A549 treated with AZD2906 at 1 μM for 4 hours (cell line): Measurements from ENCODE around the gene HSD17B8. TPM values are rescaled to one million over a fixed set of nuclear protein-coding genes. Genes with fewer than 3 reads are reported as not detected.

Experiments used
- total RNA-seq: library from RNA; stranded (reverse); fragments of 200-300 nt; extraction: Qiagen RNA extraction; gene quantifications from 5 replicates; pipeline ENCODE4 v1.2.3, GENCODE V29; 2022

Gene HSD17B8
- 12.7 to 17.3 TPM (median 15.3 TPM) in 5 replicates for total RNA-seq

DNA sequence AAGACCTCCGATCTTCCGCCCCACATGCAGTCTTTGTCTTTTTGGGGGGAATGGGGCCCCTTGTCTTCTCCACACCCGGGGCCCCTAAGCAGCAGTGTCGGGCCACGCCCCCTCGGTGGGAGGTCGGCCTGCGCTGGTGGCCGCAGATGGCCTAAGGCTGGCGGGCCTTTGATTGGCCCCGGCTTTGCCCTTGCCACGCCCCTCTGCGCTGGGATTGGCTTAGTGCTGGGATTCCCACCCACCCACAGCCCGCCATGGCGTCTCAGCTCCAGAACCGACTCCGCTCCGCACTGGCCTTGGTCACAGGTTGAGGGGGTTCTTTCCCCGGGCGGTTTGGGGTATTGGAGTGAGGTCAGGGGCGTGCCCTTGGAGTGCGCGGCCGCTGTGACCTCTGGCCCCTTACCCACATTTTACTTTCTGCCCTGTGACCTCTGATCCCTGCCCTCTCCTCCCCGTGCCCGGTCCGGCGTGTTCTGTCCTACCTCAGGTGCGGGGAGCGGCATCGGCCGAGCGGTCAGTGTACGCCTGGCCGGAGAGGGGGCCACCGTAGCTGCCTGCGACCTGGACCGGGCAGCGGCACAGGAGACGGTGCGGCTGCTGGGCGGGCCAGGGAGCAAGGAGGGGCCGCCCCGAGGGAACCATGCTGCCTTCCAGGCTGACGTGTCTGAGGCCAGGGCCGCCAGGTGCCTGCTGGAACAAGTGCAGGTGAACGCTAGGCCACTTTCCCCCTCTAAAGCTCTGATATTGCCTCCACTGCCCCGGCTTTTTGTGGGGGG lies at the start of gene HSD17B8:
HSD17B8 (plus strand) TSS at position 241 of the 776 bp plus-strand sequence; CDS start at position 255, 14 bp downstream.

GRCh38 chr6:33192105-33192646 lies 12.3 kb upstream of the HSD17B8 start, which contains the start of gene COL11A2:
Gene COL11A2, minus strand, starts transcription at chr6:33192467. Its CDS starts 227 bp downstream, at chr6:33192240.

DNA sequence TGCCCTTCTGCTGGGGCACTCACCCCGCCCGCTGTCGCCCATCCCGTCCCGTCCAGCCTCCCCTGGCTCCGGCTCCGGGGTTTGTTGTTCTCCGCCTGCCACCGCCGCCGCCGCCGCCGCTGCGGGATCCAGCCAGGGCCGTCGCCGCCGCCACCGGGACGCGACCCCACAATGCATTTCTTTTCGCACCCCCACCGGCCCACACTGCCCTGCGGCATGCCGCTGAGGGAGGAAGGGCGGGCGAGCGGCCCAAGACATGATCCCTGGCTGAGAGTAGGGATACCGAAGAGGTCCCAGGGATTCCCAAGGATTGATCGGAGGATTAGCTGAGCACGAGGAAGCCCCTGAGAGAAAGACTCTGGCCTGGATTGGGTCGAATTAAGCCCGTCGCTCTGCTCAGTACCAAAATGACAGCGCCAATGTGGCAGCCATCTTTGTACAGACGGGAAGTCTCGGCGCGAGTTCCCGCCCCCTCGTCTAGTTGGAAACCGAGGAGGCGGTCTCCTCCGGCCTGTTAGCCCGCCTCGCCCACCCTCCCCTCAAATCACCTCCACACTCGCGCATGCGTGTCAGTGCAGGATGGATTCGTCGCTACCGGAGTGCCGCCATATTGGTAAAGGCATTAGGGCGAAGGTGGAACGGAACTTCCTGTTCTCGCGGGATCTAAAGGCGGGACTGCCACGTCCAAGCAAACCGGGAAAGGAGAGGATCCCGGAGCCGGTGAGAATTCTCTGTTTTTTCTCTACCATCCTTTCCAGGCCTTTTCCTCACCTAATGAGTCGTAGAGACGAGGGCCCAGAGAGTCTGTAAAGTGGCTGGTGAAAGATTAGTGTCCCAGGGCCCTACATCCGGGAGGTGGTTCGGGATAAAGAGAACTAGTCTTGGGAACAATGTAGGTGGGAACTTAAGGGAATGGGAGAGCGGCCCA lies 4.0 kb upstream of the HSD17B8 start, which contains the start of the genes RXRB and SLC39A7:
RXRB (minus strand) TSS at position 447 of the 928 bp plus-strand sequence; CDS start at position 258, 189 bp downstream.
SLC39A7 (plus strand) TSS at position 649 of the 928 bp plus-strand sequence. CDS start 379 bp downstream, outside the sequence.

GRCh38 chr6:33208091-33208967 lies 3.9 kb downstream of the HSD17B8 start, which contains the start of gene RING1:
Gene RING1, plus strand, starts transcription at chr6:33208500. Its CDS starts 323 bp downstream, at chr6:33208823.

Other genes starting within 250 kb of the HSD17B8 start
- gene BRD2, start 236.1 kb upstream of the HSD17B8 start, total RNA-seq: 104 to 133 TPM (median 112 TPM) in 5 replicates
- gene HLA-DOA, start 195.1 kb upstream of the HSD17B8 start, total RNA-seq: 0.05 TPM in 1 of 5 replicates, not detected in the others
- gene HLA-DPA1, start 131.0 kb upstream of the HSD17B8 start, total RNA-seq: 0.05 to 0.11 TPM in 2 of 5 replicates, not detected in the others
- gene HLA-DPB1, start 128.7 kb upstream of the HSD17B8 start, total RNA-seq: not detected in 5 replicates
- 0.31 to 0.92 TPM (median 0.81 TPM) in 5 replicates for gene COL11A2, start 12.2 kb upstream of the HSD17B8 start, total RNA-seq
- gene RXRB, start 4.0 kb upstream of the HSD17B8 start, total RNA-seq: 17.4 to 21.9 TPM (median 19.7 TPM) in 5 replicates
- 99.7 to 114 TPM (median 108 TPM) in 5 replicates for gene SLC39A7, start 3.8 kb upstream of the HSD17B8 start, total RNA-seq
- gene RING1, start 3.8 kb downstream of the HSD17B8 start, total RNA-seq: 19.1 to 24.8 TPM (median 23.7 TPM) in 5 replicates
- gene VPS52, start 67.2 kb downstream of the HSD17B8 start, total RNA-seq: 15.1 to 18.8 TPM (median 16.1 TPM) in 5 replicates
- 2,494 to 2,625 TPM (median 2,588 TPM) in 5 replicates for gene RPS18, start 67.4 kb downstream of the HSD17B8 start, total RNA-seq
- gene B3GALT4, start 72.5 kb downstream of the HSD17B8 start, total RNA-seq: 0.67 to 1.0 TPM (median 0.95 TPM) in 5 replicates
- gene WDR46, start 84.6 kb downstream of the HSD17B8 start, total RNA-seq: 48.1 to 55.9 TPM (median 52.1 TPM) in 5 replicates
- 102 to 111 TPM (median 104 TPM) in 5 replicates for gene PFDN6, start 84.9 kb downstream of the HSD17B8 start, total RNA-seq
- gene RGL2, start 94.3 kb downstream of the HSD17B8 start, total RNA-seq: 11.4 to 13.2 TPM (median 12.3 TPM) in 5 replicates
- 34.6 to 39.1 TPM (median 36.6 TPM) in 5 replicates for gene TAPBP, start 109.4 kb downstream of the HSD17B8 start, total RNA-seq
- gene ZBTB22, start 113.1 kb downstream of the HSD17B8 start, total RNA-seq: 2.6 to 3.7 TPM (median 3.2 TPM) in 5 replicates
- 33.4 to 41.0 TPM (median 35.7 TPM) in 5 replicates for gene DAXX, start 118.3 kb downstream of the HSD17B8 start, total RNA-seq
- gene KIFC1, start 187.2 kb downstream of the HSD17B8 start, total RNA-seq: 40.2 to 45.2 TPM (median 42.4 TPM) in 5 replicates
- gene PHF1, start 206.4 kb downstream of the HSD17B8 start, total RNA-seq: 10.8 to 17.1 TPM (median 16.0 TPM) in 5 replicates
- 173 to 227 TPM (median 203 TPM) in 5 replicates for gene CUTA, start 213.5 kb downstream of the HSD17B8 start, total RNA-seq
- gene SYNGAP1, start 215.4 kb downstream of the HSD17B8 start, total RNA-seq: 3.6 to 6.0 TPM (median 4.2 TPM) in 5 replicates
- 10.0 to 11.6 TPM (median 10.9 TPM) in 5 replicates for gene ZBTB9, start 249.9 kb downstream of the HSD17B8 start, total RNA-seq